IMR-90 (cell line): ENCODE data around the gene PPFIBP2. TPM values are rescaled to one million over a fixed set of nuclear protein-coding genes. Genes with fewer than 3 reads are reported as not detected.

Experiments used
- ATAC-seq: fragments of 200-7000 bp; cut with Tn5 transposase; 2 replicates; pipeline ENCODE4 v1.9.1; 2020; ENCODE audit warnings: low read depth, mild to moderate bottlenecking, moderate library complexity
- BruUV-seq: library from RNA; stranded (reverse); fragments of 400-500 nt; replicated peaks from 2 replicates; lab custom pipeline; 2021; lab: Mats Ljungman, UMichigan
- CTCF ChIA-PET: fragments of 300-600 bp; formaldehyde crosslinking; extraction: SDS; loops from one replicate; lab custom pipeline; 2021; ENCODE audit warnings: antibody characterized with exemption; lab: Yijun Ruan, JAX
- POLR2A ChIA-PET: fragments of 300-600 bp; sonication (Branson Sonifier 250); formaldehyde crosslinking; loops from one replicate; lab custom pipeline; 2022; ENCODE audit warnings: antibody characterized with exemption; ENCODE audit not compliant: unreplicated experiment; lab: Charles Lee
- DNase-seq: peaks from one replicate; pipeline ENCODE4 v3.0.0; 2013
- H2AFZ ChIP-seq: replicated peaks from 2 replicates; pipeline ENCODE3; 2013; ENCODE audit warnings: low read length, mild to moderate bottlenecking; ENCODE audit not compliant: poor library complexity
- H2AK5ac ChIP-seq: 2 replicates; pipeline ENCODE4 v1.6.1; 2013; ENCODE audit warnings: low read depth, low read length, inconsistent platforms
- H2AK9ac ChIP-seq: replicated peaks from 2 replicates; pipeline ENCODE3; 2013; ENCODE audit warnings: mild to moderate bottlenecking, low read depth, low read length, moderate library complexity; ENCODE audit not compliant: poor library complexity
- H2BK120ac ChIP-seq: 2 replicates; pipeline ENCODE4 v1.6.1; 2013; ENCODE audit warnings: low read depth, low read length, inconsistent platforms
- H2BK15ac ChIP-seq: 3 replicates; pipeline ENCODE4 v1.6.1; 2013; ENCODE audit warnings: low read depth, low read length, inconsistent platforms
- H2BK20ac ChIP-seq: 2 replicates; pipeline ENCODE4 v1.6.1; 2013; ENCODE audit warnings: low read depth, mild to moderate bottlenecking, inconsistent platforms, low read length, moderate library complexity
- H2BK5ac ChIP-seq: 2 replicates; pipeline ENCODE4 v1.6.1; 2013; ENCODE audit warnings: mild to moderate bottlenecking, low read depth, low read length, inconsistent platforms; ENCODE audit not compliant: poor library complexity, severe bottlenecking
- H3K14ac ChIP-seq: replicated peaks from 2 replicates; pipeline ENCODE4 v1.6.1; 2013; ENCODE audit warnings: low read depth, low read length, inconsistent platforms
- H3K18ac ChIP-seq: 2 replicates; pipeline ENCODE4 v1.6.1; 2013; ENCODE audit warnings: low read depth, low read length, control low read depth
- H3K23ac ChIP-seq: 2 replicates; pipeline ENCODE4 v1.6.1; 2013; ENCODE audit warnings: low read depth, low read length, inconsistent platforms
- H3K27ac ChIP-seq: 2 replicates; pipeline ENCODE4 v1.5.1; 2013; ENCODE audit warnings: mild to moderate bottlenecking, control low read depth, low read length; ENCODE audit not compliant: insufficient read depth
- H3K27me3 ChIP-seq: 2 replicates; pipeline ENCODE4 v1.6.1; 2013; ENCODE audit warnings: low read length; ENCODE audit not compliant: control insufficient read depth, insufficient read depth
- H3K36me3 ChIP-seq: 2 replicates; pipeline ENCODE4 v1.6.1; 2013; ENCODE audit warnings: low read length, mixed read lengths; ENCODE audit not compliant: control insufficient read depth, insufficient read depth
- H3K4ac ChIP-seq: 2 replicates; pipeline ENCODE4 v1.6.1; 2013; ENCODE audit warnings: low read depth, low read length, inconsistent platforms
- H3K4me1 ChIP-seq: 2 replicates; pipeline ENCODE4 v1.6.1; 2013; ENCODE audit warnings: low read length, mixed read lengths; ENCODE audit not compliant: control insufficient read depth, insufficient read depth
- H3K4me2 ChIP-seq: 2 replicates; pipeline ENCODE4 v1.6.1; 2013; ENCODE audit warnings: low read depth, mild to moderate bottlenecking, control low read depth, low read length, moderate library complexity
- H3K4me3 ChIP-seq: 2 replicates; pipeline ENCODE4 v1.5.1; 2013; ENCODE audit warnings: low read depth, mild to moderate bottlenecking, control low read depth, low read length, moderate library complexity; ENCODE audit not compliant: insufficient read depth
- H3K56ac ChIP-seq: 2 replicates; pipeline ENCODE4 v1.6.1; 2013; ENCODE audit warnings: low read length, inconsistent platforms; ENCODE audit not compliant: insufficient read depth; ENCODE audit errors: extremely low read depth
- H3K79me1 ChIP-seq, 2 experiments: 2 replicates each; pipeline ENCODE4 v1.6.1; 2013; ENCODE audit warnings: low read length in 2 of 2, inconsistent platforms in 1 of 2, low read depth in 1 of 2
- H3K9ac ChIP-seq: 2 replicates; pipeline ENCODE4 v1.6.1; 2013; ENCODE audit warnings: low read depth, low read length, control low read depth
- H3K9me1 ChIP-seq: 2 replicates; pipeline ENCODE4 v1.6.1; 2013; ENCODE audit warnings: low read length, inconsistent platforms; ENCODE audit not compliant: insufficient read depth
- H3K9me3 ChIP-seq: 2 replicates; pipeline ENCODE4 v1.6.1; 2013; ENCODE audit warnings: low read length; ENCODE audit not compliant: control insufficient read depth, insufficient read depth
- H4K20me1 ChIP-seq: 2 replicates; pipeline ENCODE4 v1.6.1; 2013; ENCODE audit warnings: low read length, inconsistent platforms; ENCODE audit not compliant: insufficient read depth
- H4K5ac ChIP-seq: 2 replicates; pipeline ENCODE4 v1.6.1; 2013; ENCODE audit warnings: mild to moderate bottlenecking, low read depth, low read length, control low read depth
- H4K8ac ChIP-seq, 2 experiments: 2 replicates each; pipeline ENCODE4 v1.6.1; 2013; ENCODE audit warnings: low read depth in 2 of 2, low read length in 2 of 2, control low read depth in 1 of 2, inconsistent platforms in 1 of 2
- H4K91ac ChIP-seq: 2 replicates; pipeline ENCODE4 v1.6.1; 2013; ENCODE audit warnings: low read depth, low read length, inconsistent platforms; ENCODE audit not compliant: insufficient read depth
- BHLHE40 ChIP-seq: fragments of 150-350 bp; IDR thresholded peaks from 2 replicates; pipeline ENCODE4 v1.6.1; 2016; ENCODE audit warnings: mild to moderate bottlenecking, low read depth, low read length
- CEBPB ChIP-seq: IDR thresholded peaks from 2 replicates; pipeline ENCODE4 v1.6.1; 2012; ENCODE audit warnings: low read depth, low read length, improper control_type of control experiment
- CHD1 ChIP-seq: IDR thresholded peaks from 2 replicates; pipeline ENCODE4 v1.6.1; 2012; ENCODE audit warnings: low read depth, low read length, improper control_type of control experiment
- FOS ChIP-seq: fragments of 150-350 bp; IDR thresholded peaks from 2 replicates; pipeline ENCODE4 v1.6.1; 2016; ENCODE audit warnings: low read depth, low read length
- MAFK ChIP-seq: IDR thresholded peaks from 2 replicates; pipeline ENCODE4 v1.6.1; 2012; ENCODE audit warnings: low read depth, low read length, improper control_type of control experiment
- MAZ ChIP-seq: IDR thresholded peaks from 2 replicates; pipeline ENCODE4 v1.6.1; 2012; ENCODE audit warnings: low read depth, mild to moderate bottlenecking, low read length, improper control_type of control experiment, moderate library complexity, borderline replicate concordance
- MXI1 ChIP-seq: IDR thresholded peaks from 2 replicates; pipeline ENCODE4 v1.6.1; 2012; ENCODE audit warnings: low read depth, mild to moderate bottlenecking, low read length, moderate library complexity, borderline replicate concordance
- NFE2L2 ChIP-seq: fragments of 150-350 bp; IDR thresholded peaks from 2 replicates; pipeline ENCODE4 v1.6.1; 2016; ENCODE audit warnings: low read depth, mild to moderate bottlenecking, low read length
- POLR2A ChIP-seq: IDR thresholded peaks from 2 replicates; pipeline ENCODE4 v1.6.1; 2012; ENCODE audit warnings: mild to moderate bottlenecking, low read depth, low read length
- RAD21 ChIP-seq: IDR thresholded peaks from 2 replicates; pipeline ENCODE4 v1.6.1; 2012; ENCODE audit warnings: low read length, improper control_type of control experiment
- RCOR1 ChIP-seq: IDR thresholded peaks from 2 replicates; pipeline ENCODE4 v1.6.1; 2012; ENCODE audit warnings: mild to moderate bottlenecking, low read length, improper control_type of control experiment; ENCODE audit not compliant: insufficient replicate concordance
- RFX5 ChIP-seq: IDR thresholded peaks from 2 replicates; pipeline ENCODE4 v1.8.0; 2012; ENCODE audit warnings: low read depth, mild to moderate bottlenecking, low read length, moderate library complexity
- SMC3 ChIP-seq: fragments of 150-350 bp; IDR thresholded peaks from 2 replicates; pipeline ENCODE4 v1.6.1; 2016; ENCODE audit warnings: low read depth, mild to moderate bottlenecking, antibody characterized with exemption, low read length, moderate library complexity
- WGBS, 2 experiments: methylation state at CpG; one replicate each; pipeline versions ENCODE4 v1.1.5 to v1.1.7; 2013; ENCODE audit warnings: missing lambda C conversion rate in 2 of 2; ENCODE audit not compliant: insufficient read length in 1 of 2; ENCODE audit errors: extremely low coverage in 2 of 2; 5-methylcytosine and 5-hydroxymethylcytosine counted together
- dilution Hi-C: fragments of 300-500 bp; cut with HindIII; formaldehyde crosslinking; loops from one replicate; pipeline ENCODE4 v1.14.3; 2018; ENCODE audit warnings: low sequenced_read_pairs; ENCODE audit not compliant: unreplicated experiment
- in situ Hi-C: fragments of 300-500 bp; cut with MboI; formaldehyde crosslinking; loops from 3 replicates; pipeline ENCODE4 v1.14.3; 2019; ENCODE audit warnings: low sequenced_read_pairs, inconsistent platforms, mixed read lengths
- intact Hi-C: fragments of 100-400 bp; cut with micrococcal nuclease; formaldehyde crosslinking; loops from 2 replicates; pipeline ENCODE4 v1.10.0; 2022
- polyA plus RNA-seq, 3 experiments: library from polyadenylated mRNA; depleted of rRNA; stranded (reverse); fragments of >200 nt; gene quantifications; 2 replicates each; pipeline ENCODE4 v1.2.3, GENCODE V29; 2012; ENCODE audit warnings: low replicate concordance in 1 of 3
- total RNA-seq: library from RNA; depleted of rRNA; stranded (reverse); fragments of >200 nt; gene quantifications from 2 replicates; pipeline ENCODE4 v1.2.3, GENCODE V29; 2012
- TF ChIP-seq, protein P1 (sequence below): conservative IDR thresholded peaks from 2 replicates; pipeline ENCODE4 v1.5.1; 2012; ENCODE audit warnings: mild to moderate bottlenecking, low read depth, low read length, improper control_type of control experiment
- TF ChIP-seq, protein P2 (sequence below): fragments of 150-350 bp; IDR thresholded peaks from 2 replicates; pipeline ENCODE4 v1.6.1; 2016; ENCODE audit warnings: low read depth, mild to moderate bottlenecking, low read length, moderate library complexity, borderline replicate concordance
- TF ChIP-seq, protein P3 (sequence below): fragments of 150-350 bp; IDR thresholded peaks from 2 replicates; pipeline ENCODE4 v1.6.1; 2017; ENCODE audit warnings: mild to moderate bottlenecking, antibody characterized with exemption, low read length, low read depth

PPFIBP2 gene
- total and polyA plus RNA-seq, 2 of the 4 experiments (the other 2 are of a cell fraction), result 6.0 to 11.8 TPM

DNA sequence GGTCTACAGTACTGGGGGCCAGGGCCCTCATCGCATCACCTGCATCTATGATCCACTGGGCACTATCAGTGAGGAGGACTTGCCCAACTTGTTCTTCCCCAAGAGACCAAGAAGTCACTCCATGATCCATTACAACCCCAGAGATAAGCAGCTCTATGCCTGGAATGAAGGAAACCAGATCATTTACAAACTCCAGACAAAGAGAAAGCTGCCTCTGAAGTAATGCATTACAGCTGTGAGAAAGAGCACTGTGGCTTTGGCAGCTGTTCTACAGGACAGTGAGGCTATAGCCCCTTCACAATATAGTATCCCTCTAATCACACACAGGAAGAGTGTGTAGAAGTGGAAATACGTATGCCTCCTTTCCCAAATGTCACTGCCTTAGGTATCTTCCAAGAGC lies 3.8 kb upstream of the PPFIBP2 start:
- Histone ChIP-seq H4K8ac (no peak overlapping the region), H3K79me1 (no peaks in the 10 kb centered on the region), H3K4me2 (no peak overlapping the region), H3K9me1 (no peaks in the 10 kb centered on the region), H2BK120ac (no peak overlapping the region), H4K20me1 (no peaks in the 10 kb centered on the region), H2BK20ac (no peak overlapping the region), H3K4ac (no peak overlapping the region), H3K23ac (no peak overlapping the region), H3K27me3 (peaks cover 9% of the 10 kb centered on the region), H2AK9ac (no peak overlapping the region), H4K91ac (no peak overlapping the region), H3K14ac (no peak overlapping the region), H2BK15ac (no peak overlapping the region), H3K9ac (no peak overlapping the region), H2BK5ac (no peak overlapping the region), H3K9me3 (no peaks in the 10 kb centered on the region), H3K36me3 (no peaks in the 10 kb centered on the region), H3K4me3 (no peak overlapping the region), H3K18ac (no peak overlapping the region), H3K4me1 (peaks cover 2% of the 10 kb centered on the region; the same call in 1 of the 2 replicates), H3K56ac (no peak overlapping the region), H2AFZ (no peak overlapping the region), H3K27ac (no peak overlapping the region), H4K5ac (no peak overlapping the region), H2AK5ac (no peak overlapping the region)
- no peak for TF ChIP-seq MXI1
- no peak for TF ChIP-seq CEBPB
- TF ChIP-seq MAZ, result no peak
- TF ChIP-seq FOS, result no peak
- no peak for TF ChIP-seq CHD1
- TF ChIP-seq, protein P1, sequence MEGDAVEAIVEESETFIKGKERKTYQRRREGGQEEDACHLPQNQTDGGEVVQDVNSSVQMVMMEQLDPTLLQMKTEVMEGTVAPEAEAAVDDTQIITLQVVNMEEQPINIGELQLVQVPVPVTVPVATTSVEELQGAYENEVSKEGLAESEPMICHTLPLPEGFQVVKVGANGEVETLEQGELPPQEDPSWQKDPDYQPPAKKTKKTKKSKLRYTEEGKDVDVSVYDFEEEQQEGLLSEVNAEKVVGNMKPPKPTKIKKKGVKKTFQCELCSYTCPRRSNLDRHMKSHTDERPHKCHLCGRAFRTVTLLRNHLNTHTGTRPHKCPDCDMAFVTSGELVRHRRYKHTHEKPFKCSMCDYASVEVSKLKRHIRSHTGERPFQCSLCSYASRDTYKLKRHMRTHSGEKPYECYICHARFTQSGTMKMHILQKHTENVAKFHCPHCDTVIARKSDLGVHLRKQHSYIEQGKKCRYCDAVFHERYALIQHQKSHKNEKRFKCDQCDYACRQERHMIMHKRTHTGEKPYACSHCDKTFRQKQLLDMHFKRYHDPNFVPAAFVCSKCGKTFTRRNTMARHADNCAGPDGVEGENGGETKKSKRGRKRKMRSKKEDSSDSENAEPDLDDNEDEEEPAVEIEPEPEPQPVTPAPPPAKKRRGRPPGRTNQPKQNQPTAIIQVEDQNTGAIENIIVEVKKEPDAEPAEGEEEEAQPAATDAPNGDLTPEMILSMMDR, result no peak
- TF ChIP-seq RAD21, result no peak
- TF ChIP-seq, protein P2, sequence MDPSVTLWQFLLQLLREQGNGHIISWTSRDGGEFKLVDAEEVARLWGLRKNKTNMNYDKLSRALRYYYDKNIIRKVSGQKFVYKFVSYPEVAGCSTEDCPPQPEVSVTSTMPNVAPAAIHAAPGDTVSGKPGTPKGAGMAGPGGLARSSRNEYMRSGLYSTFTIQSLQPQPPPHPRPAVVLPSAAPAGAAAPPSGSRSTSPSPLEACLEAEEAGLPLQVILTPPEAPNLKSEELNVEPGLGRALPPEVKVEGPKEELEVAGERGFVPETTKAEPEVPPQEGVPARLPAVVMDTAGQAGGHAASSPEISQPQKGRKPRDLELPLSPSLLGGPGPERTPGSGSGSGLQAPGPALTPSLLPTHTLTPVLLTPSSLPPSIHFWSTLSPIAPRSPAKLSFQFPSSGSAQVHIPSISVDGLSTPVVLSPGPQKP, result no peak
- TF ChIP-seq RFX5, result no peak
- TF ChIP-seq POLR2A, result no peak
- TF ChIP-seq, protein P3, sequence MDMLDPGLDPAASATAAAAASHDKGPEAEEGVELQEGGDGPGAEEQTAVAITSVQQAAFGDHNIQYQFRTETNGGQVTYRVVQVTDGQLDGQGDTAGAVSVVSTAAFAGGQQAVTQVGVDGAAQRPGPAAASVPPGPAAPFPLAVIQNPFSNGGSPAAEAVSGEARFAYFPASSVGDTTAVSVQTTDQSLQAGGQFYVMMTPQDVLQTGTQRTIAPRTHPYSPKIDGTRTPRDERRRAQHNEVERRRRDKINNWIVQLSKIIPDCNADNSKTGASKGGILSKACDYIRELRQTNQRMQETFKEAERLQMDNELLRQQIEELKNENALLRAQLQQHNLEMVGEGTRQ, result no peak
- no peak for TF ChIP-seq MAFK
- TF ChIP-seq BHLHE40, result no peak
- TF ChIP-seq SMC3, result no peak
- no peak for TF ChIP-seq NFE2L2
- no peak for TF ChIP-seq RCOR1
- ATAC-seq, result no peak
- DNase-seq, result no peak
- ChIA-PET POLR2A (no interaction called here), CTCF (no interaction called here)
- no TSS peak for BruUV-seq
- intact Hi-C loops, result loop anchor here (5.0 kb wide), 1 partner anchor 413 kb away; no protein-coding TSS in a partner anchor
- WGBS, 2 experiments, result 83% methylated on average over 1 of the region's 2 CpGs; no CpG with 5 or more reads in 1 of the 2 experiments
- in situ Hi-C loops, result no loop called here
- dilution Hi-C loops, result no loop called here
